NCI-H128 (cell line): Measurements from ENCODE around the gene HGFAC.

ENCODE experiments used
- DNase-seq: peaks from one replicate; lab custom pipeline; 2025; ENCODE audit not compliant: unreplicated experiment; lab: John Stamatoyannopoulos, UW

Gene HGFAC

GRCh38 chr4:3460926-3461325, 19.2 kb downstream of the HGFAC start:
- no peak for DNase-seq

- DNase-seq = no peak
Measured at GRCh38 chr4:3461515-3462291, 19.9 kb downstream of the HGFAC start.

- no peak for DNase-seq
Measured at GRCh38 chr4:3462321-3462789, 20.6 kb downstream of the HGFAC start.

GRCh38 chr4:3462790-3463415, 21.1 kb downstream of the HGFAC start, which contains the start of gene DOK7:
TSS of gene DOK7 (plus strand) at chr4:3463306. CDS start at chr4:3463376, 70 bp downstream.
- no peak for DNase-seq

GRCh38 chr4:3463556-3464348, 22.0 kb downstream of the HGFAC start:
- DNase-seq = no peak

- no peak for DNase-seq
Measured at GRCh38 chr4:3464349-3464905, 22.7 kb downstream of the HGFAC start.

GRCh38 chr4:3464911-3465697, 23.3 kb downstream of the HGFAC start:
- DNase-seq = no peak

GRCh38 chr4:3465698-3466671, 24.2 kb downstream of the HGFAC start:
- no peak for DNase-seq

GRCh38 chr4:3466691-3467600, 25.2 kb downstream of the HGFAC start:
- no peak for DNase-seq

- no peak for DNase-seq
Measured at GRCh38 chr4:3467601-3468031, 25.8 kb downstream of the HGFAC start.

- no peak for DNase-seq
Measured at GRCh38 chr4:3468154-3468553, 26.4 kb downstream of the HGFAC start.

- DNase-seq = no peak
Measured at GRCh38 chr4:3468804-3469203, 27.0 kb downstream of the HGFAC start.

GRCh38 chr4:3469386-3470243, 27.8 kb downstream of the HGFAC start:
- no peak for DNase-seq

- DNase-seq = no peak
Measured at GRCh38 chr4:3470244-3471097, 28.7 kb downstream of the HGFAC start.

GRCh38 chr4:3471098-3471760, 29.5 kb downstream of the HGFAC start:
- DNase-seq = no peak

- DNase-seq = no peak
Measured at GRCh38 chr4:3471886-3472285, 30.1 kb downstream of the HGFAC start.
